ENCODE results near the gene NDST1.

The NDST1 gene

DNA sequence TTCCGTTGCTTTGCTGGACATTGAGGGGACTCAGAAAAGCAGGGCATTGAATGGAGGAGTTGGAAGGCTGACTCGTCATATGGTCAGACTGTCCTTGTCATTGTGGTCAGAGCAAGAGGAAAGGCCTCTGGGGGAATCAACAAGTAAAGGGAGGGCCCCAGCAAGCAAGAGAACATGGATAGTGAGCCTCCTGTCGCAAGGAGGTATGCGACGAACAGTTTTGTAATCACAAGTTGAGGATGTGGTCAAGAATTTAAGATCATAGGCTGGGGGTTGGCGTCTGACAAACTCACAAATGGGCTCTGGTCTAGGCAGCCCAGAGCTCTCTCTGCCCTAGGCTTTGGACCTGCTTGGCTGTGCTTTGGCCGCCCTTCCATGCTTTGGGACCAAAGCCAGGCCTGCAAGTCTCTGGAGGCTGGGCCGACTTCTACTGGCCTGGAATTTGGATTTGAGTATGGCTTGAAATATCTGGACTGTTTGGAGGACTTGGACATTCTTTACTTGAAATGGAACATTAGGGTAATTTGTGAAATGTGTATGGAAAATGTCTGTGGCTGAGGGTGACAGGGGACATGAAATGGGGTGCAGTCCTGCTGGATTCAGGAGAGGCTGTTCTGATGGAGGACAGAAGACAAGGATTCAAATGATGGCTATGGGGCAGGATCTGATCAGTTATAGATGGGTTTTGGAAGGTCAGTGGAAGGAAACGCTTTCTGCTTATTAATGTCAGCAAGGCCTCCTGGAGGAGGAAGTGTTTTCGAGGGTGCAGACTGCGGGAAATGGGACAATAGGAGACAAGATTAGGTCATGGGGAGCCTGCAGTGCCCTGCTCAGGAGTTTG, 19.2 kb upstream of the NDST1 start:
- DNase-seq (ENCODE audit: low read depth in 3 of 3, low spot score in 1 of 3), result no peak

DNA sequence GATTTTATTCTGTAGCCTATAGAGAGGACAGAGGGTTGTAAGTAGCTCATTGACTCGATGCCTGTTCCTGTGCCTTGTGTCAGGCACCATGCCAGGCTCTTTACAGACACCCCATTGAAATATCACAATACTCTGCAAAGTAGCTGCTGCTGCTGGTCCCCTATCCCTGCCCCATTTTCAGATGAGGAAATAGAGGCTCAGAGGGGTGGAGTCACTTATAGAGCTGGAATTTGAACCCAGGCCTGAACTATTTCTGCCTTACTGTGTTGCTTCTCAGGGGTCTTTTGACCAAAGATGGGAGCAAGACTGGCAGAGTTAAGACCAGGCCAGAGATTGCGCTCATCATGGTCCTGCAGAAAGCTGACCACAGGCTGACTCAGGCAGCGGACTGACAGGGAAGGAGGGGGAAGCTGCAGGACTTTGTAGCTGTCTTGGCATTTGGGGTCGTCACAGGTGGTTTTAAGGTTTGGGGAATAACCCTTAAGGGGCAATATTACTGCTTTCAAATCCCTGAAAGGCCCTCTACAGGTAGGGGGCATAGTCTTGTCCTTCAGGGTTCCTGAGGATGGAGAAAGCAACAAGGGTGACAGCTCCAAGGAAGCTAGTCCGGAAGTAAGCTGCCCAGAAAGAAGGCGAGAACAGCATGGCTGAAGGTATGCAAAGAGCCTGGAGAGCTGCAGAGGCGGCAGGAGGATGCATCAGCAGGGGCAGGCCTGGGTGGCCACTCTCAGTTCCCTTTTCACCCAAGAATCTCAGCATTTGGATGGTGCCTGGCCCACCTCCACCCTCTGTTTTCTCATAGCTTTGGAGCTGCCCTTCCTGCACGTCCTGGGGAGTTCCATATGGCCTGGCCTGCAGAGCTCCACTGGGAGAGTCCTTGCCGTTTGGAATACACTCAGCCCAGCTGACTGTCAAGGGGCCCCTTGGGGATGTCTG, 18.3 kb upstream of the NDST1 start:
- no peak for DNase-seq (ENCODE audit: low read depth in 3 of 3, low spot score in 1 of 3)

GRCh38 chr5:150490296-150490669, 17.6 kb upstream of the NDST1 start:
- DNase-seq (ENCODE audit: low read depth in 3 of 3, low spot score in 1 of 3), result no peak

DNA sequence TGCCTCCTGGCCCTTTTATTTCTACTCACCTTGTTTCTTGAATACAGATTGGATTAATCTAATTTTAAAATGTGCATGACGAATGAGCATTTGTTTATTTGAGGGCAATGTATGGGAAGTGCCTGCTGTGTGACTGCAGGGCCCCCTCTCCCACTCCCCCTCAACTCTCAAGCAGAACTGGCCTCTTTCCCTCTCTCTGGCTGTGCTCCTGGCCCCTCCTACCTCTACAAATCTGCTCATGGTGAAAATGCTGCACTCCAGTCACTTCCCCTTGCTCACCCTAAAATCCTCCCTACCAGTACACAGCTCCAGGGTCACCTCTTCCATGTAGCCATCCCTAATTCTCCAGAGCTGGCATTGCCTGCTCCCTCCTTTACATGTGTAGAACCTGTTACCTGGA, 17.2 kb upstream of the NDST1 start:
- DNase-seq (ENCODE audit: low read depth in 3 of 3, low spot score in 1 of 3), result no peak

GRCh38 chr5:150491876-150492275, 16.1 kb upstream of the NDST1 start:
- DNase-seq (ENCODE audit: low read depth in 3 of 3, low spot score in 1 of 3), result no peak

DNA sequence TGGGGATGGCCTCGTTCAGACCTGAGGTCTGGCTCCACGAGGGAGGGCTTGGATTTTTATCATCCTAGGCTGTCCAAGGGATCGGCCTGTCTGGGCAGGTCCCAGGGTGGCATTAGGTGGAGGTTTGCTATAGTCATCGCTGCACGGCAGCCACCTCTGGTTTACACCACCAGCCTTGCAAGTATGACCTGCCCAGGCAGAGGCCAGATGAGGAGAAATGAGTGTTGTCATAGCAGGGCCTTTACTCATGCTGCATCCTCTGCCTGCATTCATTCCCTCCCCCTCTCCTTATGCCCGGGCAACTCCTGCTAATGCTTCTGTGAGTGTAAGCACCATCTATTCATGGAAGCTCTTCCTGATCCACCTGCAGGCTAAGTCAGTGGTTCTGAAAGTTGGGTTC, 15.3 kb upstream of the NDST1 start:
- DNase-seq (ENCODE audit: low read depth in 3 of 3, low spot score in 1 of 3), result no peak

- no peak for DNase-seq (ENCODE audit: low read depth in 3 of 3, low spot score in 1 of 3)
These were observed 11.8 kb upstream of the NDST1 start for GRCh38 chr5:150496098-150496497.

- DNase-seq (ENCODE audit: low read depth in 3 of 3, low spot score in 1 of 3), result no peak
These were observed 11.4 kb upstream of the NDST1 start for GRCh38 chr5:150496534-150496933.

- DNase-seq (ENCODE audit: low read depth in 3 of 3, low spot score in 1 of 3), result no peak
These were observed 10.5 kb upstream of the NDST1 start for GRCh38 chr5:150497274-150497988.

GRCh38 chr5:150497989-150498317, 10.0 kb upstream of the NDST1 start:
- DNase-seq (ENCODE audit: low read depth in 3 of 3, low spot score in 1 of 3), result no peak

DNA sequence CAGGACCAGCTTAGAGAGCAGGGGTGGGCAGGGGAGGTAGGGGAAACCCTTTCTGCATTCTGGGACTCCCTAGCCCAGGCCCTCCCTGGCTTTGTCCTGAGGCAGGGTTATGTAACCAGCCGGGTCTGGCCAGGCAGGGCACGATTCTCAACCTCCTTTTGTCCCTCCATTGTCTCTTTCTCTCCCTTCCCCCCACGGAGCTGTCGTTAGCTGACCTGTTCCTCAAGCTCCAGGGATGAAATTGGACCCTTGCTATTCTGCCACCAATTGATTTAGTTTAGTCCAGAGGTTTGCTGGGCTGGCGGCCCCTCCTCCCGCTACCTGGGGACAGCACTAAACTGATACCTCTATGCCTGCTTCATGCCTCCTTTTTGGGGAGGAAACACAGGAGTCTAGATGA, 9.4 kb upstream of the NDST1 start:
- no peak for DNase-seq (ENCODE audit: low read depth in 3 of 3, low spot score in 1 of 3)

GRCh38 chr5:150498971-150499370, 9.0 kb upstream of the NDST1 start:
- no peak for DNase-seq (ENCODE audit: low read depth in 3 of 3, low spot score in 1 of 3)

- no peak for DNase-seq (ENCODE audit: low read depth in 3 of 3, low spot score in 1 of 3)
These were observed 8.4 kb upstream of the NDST1 start for GRCh38 chr5:150499437-150499956.

DNA sequence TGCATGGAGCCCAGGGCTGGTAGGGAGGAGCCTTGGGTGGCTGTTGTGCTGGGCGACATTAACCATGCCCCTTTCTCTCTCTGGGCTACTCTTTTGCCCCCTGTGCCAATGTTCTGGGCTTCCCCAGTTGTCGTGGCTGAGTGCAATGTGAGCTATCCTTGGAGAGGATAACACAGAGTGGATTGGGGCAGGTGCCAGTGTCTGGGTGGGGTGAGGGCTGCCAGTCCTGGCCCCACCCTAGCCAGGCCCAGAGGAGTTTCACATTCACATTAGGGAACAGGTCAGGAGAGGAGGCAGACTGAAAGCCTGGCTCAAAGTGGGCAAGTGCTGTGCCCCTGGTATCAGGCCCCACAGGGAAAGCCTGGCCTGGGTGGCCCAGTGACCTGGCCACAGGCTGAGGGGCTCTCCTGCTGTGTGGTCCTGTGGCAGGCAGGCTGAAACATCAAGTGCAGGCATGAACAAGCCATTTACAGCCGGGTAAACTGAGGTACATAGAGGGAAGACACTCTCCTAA, 7.5 kb upstream of the NDST1 start:
- no peak for DNase-seq (ENCODE audit: low read depth in 3 of 3, low spot score in 1 of 3)

DNA sequence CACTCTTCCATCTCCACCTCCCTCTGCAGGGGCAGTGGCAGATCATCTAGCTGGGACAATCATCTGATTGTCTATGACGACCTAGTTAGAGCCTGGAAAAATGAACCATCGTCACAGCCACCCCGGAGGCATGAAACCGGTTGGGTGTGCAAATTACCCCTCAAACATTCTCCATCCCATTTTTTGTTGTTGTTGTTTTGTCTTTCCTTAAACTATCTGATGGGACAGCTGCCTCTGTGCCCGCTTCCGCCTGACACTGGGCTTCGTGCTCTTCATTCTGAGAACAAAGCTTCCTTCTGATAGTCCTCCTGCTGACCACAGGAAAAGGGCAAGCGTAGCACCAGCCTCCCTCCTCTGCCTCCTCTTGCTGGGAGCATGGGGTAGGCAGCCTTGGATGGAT, 7.0 kb upstream of the NDST1 start:
- DNase-seq (ENCODE audit: low read depth in 3 of 3, low spot score in 1 of 3), result no peak

GRCh38 chr5:150502106-150502505, 5.8 kb upstream of the NDST1 start:
- no peak for DNase-seq (ENCODE audit: low read depth in 3 of 3, low spot score in 1 of 3)

DNA sequence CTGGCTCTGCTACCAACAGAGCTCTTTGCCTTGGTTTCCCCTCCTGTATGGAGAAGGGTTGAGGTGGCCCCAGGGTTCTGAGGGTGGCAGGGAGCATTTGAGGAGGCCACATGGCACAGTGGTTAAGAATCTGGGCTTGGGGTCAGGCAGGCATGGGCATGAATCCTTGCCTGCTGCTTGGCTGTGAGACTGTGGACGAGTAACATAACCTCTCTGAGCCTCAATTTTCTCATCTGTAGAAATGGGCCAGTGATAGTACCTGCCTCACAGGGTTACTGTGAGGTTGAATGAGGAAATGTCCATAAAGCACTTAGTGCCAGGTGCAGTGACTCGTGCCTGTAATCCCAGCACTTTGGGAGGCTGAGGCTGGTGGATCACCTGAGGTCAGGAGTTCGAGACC, 5.1 kb upstream of the NDST1 start:
- DNase-seq (ENCODE audit: low read depth in 3 of 3, low spot score in 1 of 3), result no peak

DNA sequence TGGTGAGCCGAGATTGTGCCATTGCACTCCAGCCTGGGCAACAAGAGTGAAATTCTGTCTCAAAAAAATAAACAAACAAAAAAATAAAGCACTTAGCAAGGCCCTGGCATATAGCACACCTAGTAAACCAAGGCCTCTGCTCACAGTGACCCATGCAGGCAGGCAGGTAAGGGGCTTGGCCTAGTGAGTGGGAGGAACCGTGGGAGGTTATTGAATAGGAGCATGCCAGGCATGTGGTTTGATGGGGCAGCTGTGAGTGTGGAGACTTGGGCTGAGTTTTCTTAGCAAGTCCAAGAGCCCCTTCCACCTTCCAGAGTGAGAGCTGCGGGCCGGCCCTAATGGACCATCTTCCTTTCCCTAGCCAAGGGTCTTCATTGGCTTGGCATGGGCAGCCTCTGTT, 4.5 kb upstream of the NDST1 start:
- no peak for DNase-seq (ENCODE audit: low read depth in 3 of 3, low spot score in 1 of 3)

GRCh38 chr5:150503977-150504620, 3.8 kb upstream of the NDST1 start:
- no peak for DNase-seq (ENCODE audit: low read depth in 3 of 3, low spot score in 1 of 3)

DNA sequence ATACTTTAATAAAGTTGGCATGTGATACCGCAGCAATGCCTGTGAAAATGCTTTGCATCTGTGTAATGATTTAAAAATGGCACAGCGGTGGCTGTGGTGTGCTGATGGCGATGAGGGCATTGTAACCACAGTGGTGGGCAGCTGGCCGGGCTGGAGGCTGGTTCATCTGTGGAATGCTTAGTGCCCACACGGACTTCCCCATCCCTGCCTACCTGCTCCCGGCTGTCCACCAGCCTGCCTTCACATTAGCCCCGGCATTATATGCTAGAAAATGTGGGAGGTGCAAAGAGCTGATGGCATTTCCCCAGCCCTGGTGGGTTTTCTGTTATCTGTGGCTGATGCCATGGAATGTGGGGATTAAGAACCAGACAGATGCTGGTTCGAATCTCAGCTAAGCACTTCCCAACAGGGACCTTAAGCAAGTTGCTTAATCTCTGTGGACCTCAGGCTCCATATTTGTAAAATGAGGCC, 2.9 kb upstream of the NDST1 start:
- no peak for DNase-seq (ENCODE audit: low read depth in 3 of 3, low spot score in 1 of 3)

DNA sequence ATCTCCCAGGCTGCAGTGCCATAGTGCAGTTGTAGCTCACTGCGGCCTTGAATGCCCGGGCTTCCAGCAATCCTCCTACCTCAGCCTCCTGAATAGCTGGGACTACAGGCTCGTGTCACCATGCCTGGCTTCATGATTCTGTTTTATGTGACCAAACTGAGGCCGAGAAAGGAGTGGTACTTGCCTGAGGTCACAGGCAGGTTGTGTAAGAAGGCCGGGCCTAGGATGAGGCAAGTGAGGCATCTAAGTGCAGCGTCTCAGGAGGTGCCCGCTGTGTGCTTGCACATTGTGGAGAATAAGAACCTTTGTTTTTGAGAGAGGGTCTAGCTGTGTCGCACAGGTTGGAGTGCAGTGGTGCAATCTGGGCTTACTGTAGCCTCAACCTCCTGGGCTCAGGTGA, 2.1 kb upstream of the NDST1 start:
- DNase-seq (ENCODE audit: low read depth in 3 of 3, low spot score in 1 of 3), result no peak
